GM12892 (cell line): Measurements from ENCODE around the gene RNF115.

Source experiments
- POLR2A ChIP-seq: IDR thresholded peaks from 2 replicates; pipeline ENCODE4 v1.6.1; 2011; ENCODE audit warnings: low read depth, low read length, control low read depth
- POLR2AphosphoS5 ChIP-seq: IDR thresholded peaks from 2 replicates; pipeline ENCODE4 v1.6.1; 2011; ENCODE audit warnings: low read depth, low read length, control low read depth

DNA sequence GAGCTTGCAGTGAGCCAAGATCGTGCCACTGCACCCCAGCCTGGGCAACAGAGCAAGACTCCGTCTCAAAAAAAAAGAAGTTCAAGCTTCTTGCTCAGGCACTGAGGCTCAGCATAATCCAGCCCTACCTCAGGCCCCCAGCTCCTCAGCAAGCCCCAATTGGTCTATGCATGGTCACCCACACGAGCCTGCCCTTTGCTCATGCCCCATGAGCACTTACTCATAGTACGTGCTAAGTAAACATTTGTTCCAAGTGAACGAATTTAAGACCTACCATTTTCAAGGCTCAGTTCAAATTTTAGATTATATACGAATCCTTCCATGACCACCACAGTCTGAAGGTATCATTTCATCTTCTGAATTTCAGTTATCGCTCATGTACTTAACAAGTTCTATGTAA, 121.1 kb downstream of the RNF115 start:
- no peak for TF ChIP-seq POLR2AphosphoS5
- TF ChIP-seq POLR2A = no peak
